ENCODE results near the gene NF1. TPM values are rescaled to one million over a fixed set of nuclear protein-coding genes. Genes with fewer than 3 reads are reported as not detected.
A peak's percentile ranks its signal among the peaks of the same experiment; 100 is the strongest.

NF1 gene
- total RNA-seq, 1 experiment from 2014 or later = 35.4 TPM

DNA sequence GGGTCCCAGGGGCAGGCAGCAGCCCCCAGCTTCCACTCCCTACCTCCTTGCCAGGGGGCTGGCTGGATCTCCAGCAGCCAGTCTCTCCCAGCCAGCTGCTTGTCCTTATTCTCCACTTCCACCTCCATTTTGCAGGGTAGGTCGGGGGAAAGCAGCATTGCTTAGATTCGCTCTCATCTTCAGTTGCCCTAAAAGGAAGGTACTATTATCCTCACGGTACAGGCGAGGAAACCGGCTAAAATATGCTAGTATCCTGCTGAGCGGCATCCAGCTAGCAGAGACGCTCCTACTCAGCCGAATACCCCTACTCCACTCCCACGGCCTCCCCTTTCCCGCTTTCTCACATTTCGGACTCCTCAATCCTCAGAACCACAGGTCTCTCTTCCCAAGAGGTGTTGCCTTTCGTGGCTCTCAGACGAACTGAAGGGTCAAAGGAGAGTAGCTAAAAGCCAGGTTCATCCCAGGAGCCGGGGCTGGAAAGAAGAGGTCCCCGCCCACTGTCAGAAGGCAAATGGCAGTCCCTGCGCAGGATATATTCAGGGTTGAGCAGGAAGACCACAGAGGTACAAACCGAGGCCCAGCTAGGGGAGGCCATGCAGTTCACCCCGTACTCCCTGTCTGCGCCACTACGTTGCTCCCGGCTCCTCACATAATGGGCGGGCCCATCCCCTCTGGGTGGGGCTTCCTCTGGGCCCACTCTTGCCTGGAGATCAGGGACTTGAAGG is 295.0 kb downstream of the NF1 start (continued):
- TF ChIP-seq AFF4 (CRISPR knock-in tag; IDR thresholded peaks at IDR 0.05; ENCODE audit: borderline replicate concordance) = no peak

DNA sequence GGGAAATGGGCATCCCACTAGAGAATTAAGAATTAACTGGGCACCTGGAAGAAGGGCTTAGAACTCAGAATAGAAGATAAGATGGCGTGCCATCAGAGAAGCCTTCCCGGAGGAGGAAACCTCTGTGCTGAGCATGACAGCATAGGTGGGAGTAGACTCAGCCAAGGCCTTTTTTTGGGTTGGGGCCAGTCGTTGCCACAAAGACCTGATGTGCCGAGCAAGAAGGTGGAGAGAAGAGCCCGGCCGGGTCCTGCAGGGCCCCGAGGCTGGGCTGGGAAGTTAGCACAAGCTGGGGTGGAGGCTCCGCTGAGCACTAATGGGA is 295.6 kb downstream of the NF1 start:
- H3K27me3 Mint-ChIP-seq (ENCODE audit: low read depth) = peaks cover 43% of the 10 kb centered on the region
- peak; percentile 4; the same call in 1 of the 2 replicates for ATAC-seq
- ChIA-PET CTCF (interaction anchor here (0.6 to 3.6 kb wide), 24 partner anchors 11 to 1196 kb away, joined by 3 to 42 read pairs (median 8); no protein-coding TSS in a partner anchor), POLR2A (no interaction called here)
- TF ChIP-seq, protein P1, sequence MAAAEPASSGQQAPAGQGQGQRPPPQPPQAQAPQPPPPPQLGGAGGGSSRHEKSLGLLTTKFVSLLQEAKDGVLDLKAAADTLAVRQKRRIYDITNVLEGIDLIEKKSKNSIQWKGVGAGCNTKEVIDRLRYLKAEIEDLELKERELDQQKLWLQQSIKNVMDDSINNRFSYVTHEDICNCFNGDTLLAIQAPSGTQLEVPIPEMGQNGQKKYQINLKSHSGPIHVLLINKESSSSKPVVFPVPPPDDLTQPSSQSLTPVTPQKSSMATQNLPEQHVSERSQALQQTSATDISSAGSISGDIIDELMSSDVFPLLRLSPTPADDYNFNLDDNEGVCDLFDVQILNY (CRISPR knock-in tag; IDR thresholded peaks at IDR 0.05) = no peak
- TF ChIP-seq ZBTB21 (CRISPR knock-in tag; IDR thresholded peaks at IDR 0.05; ENCODE audit: borderline replicate concordance) (no peak), MAX (CRISPR knock-in tag; IDR thresholded peaks at IDR 0.05) (no peak), NFATC4 (CRISPR knock-in tag; IDR thresholded peaks at IDR 0.05) (no peak)
- TF ChIP-seq, protein P2, sequence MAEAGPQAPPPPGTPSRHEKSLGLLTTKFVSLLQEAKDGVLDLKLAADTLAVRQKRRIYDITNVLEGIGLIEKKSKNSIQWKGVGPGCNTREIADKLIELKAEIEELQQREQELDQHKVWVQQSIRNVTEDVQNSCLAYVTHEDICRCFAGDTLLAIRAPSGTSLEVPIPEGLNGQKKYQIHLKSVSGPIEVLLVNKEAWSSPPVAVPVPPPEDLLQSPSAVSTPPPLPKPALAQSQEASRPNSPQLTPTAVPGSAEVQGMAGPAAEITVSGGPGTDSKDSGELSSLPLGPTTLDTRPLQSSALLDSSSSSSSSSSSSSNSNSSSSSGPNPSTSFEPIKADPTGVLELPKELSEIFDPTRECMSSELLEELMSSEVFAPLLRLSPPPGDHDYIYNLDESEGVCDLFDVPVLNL (CRISPR knock-in tag; IDR thresholded peaks at IDR 0.05; ENCODE audit: borderline replicate concordance, low read depth) = no peak
- H3K27ac Mint-ChIP-seq = no peak overlapping the region
- H3K9me3 Mint-ChIP-seq = no peaks in the 10 kb centered on the region
- no peak for DNase-seq (ENCODE audit: low spot score)
- no peaks in the 10 kb centered on the region for H3K36me3 Mint-ChIP-seq
- peaks cover 14% of the 10 kb centered on the region for H3K4me1 Mint-ChIP-seq
- H3K4me3 Mint-ChIP-seq = peak overlapping the region; percentile 76

DNA sequence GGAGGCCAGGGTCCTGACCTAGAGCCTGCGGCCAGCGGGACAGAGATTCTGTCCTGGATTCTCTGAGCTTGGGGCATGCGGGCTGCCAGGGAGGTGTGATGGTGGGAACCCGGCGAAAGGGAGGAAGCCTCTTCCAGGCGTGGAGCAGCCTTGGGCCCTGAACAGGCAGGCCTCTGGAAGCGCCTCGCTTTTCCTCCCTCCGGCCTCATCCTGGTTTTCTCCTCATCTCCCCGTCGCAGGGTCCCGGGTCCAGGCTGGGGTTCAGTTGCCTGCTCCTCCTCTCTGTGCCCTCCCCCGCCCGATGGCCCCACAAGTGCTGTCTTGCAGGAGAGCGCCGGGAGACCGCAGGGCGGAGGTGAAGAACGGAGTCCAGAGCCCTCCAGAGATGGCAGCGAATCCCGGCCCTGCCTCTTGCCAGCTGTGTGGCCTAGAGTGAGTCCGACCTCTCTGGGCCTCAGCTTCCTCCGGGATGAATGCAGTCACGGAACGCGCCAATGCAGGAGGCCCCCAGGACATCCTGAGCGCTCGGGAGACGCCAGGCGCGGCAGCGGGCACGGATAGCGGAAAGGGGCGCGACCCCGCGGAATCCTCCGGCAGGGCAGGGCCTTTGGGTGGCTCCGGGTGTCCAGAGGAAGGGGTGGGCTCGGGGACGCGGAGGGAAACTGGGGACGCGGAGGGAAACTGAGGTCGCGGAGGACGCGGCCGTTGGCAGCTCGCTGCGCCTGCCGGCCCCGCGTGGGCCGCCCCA is 296.1 kb downstream of the NF1 start:
- Mint-ChIP-seq H3K4me1 (peaks cover 14% of the 10 kb centered on the region), H3K27ac (no peak overlapping the region), H3K9me3 (no peaks in the 10 kb centered on the region), H3K4me3 (peak overlapping the region; percentile 76), H3K27me3 (ENCODE audit: low read depth) (peaks cover 43% of the 10 kb centered on the region), H3K36me3 (no peaks in the 10 kb centered on the region)
- DNase-seq (ENCODE audit: low spot score) (peak; percentile 41), ATAC-seq (peak; percentile 13)
- TF ChIP-seq, protein P3, sequence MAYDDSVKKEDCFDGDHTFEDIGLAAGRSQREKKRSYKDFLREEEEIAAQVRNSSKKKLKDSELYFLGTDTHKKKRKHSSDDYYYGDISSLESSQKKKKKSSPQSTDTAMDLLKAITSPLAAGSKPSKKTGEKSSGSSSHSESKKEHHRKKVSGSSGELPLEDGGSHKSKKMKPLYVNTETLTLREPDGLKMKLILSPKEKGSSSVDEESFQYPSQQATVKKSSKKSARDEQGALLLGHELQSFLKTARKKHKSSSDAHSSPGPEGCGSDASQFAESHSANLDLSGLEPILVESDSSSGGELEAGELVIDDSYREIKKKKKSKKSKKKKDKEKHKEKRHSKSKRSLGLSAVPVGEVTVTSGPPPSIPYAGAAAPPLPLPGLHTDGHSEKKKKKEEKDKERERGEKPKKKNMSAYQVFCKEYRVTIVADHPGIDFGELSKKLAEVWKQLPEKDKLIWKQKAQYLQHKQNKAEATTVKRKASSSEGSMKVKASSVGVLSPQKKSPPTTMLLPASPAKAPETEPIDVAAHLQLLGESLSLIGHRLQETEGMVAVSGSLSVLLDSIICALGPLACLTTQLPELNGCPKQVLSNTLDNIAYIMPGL (CRISPR knock-in tag; IDR thresholded peaks at IDR 0.05) = 0 out of 2 replicates have a peak, but pooled peaks have one; percentile 34
- no peak for TF ChIP-seq ZNF512 (CRISPR knock-in tag; IDR thresholded peaks at IDR 0.05; ENCODE audit: borderline replicate concordance)
- ChIA-PET POLR2A (no interaction called here), CTCF (interaction anchor here (0.6 to 3.6 kb wide), 13 partner anchors 12 to 151 kb away, joined by 3 to 42 read pairs (median 8); no protein-coding TSS in a partner anchor)
